GM23338 (cell line): ENCODE results near the gene TMA7B. TPM values are rescaled to one million over a fixed set of nuclear protein-coding genes. Genes with fewer than 3 reads are reported as not detected.

Experiments used
- ATAC-seq: fragments of 200-7000 bp; cut with Tn5 transposase; 3 replicates; pipeline ENCODE4 v1.9.1; 2020
- DNase-seq: peaks from one replicate; pipeline ENCODE4 v3.0.0-alpha.2; 2015; ENCODE audit warnings: low spot score
- H2AFZ ChIP-seq: fragments of 200-600 bp; sonication (generic); 2 replicates; pipeline ENCODE4 v1.8.0; 2016; ENCODE audit warnings: antibody characterized with exemption, mild to moderate bottlenecking, moderate library complexity
- H3F3A ChIP-seq: fragments of 200-600 bp; sonication (generic); replicated peaks from 2 replicates; pipeline ENCODE4 v1.8.0; 2017; ENCODE audit warnings: antibody characterized with exemption, mixed run types, low read depth
- H3K27ac ChIP-seq: fragments of 200-600 bp; sonication (generic); 2 replicates; pipeline ENCODE4 v1.6.1; 2016; ENCODE audit warnings: low read depth
- H3K27me3 ChIP-seq: fragments of 200-600 bp; sonication (generic); 2 replicates; pipeline ENCODE4 v1.8.0; 2016; ENCODE audit warnings: mild to moderate bottlenecking, mixed run types, moderate library complexity; ENCODE audit not compliant: insufficient read depth
- H3K36me3 ChIP-seq: fragments of 200-600 bp; sonication (generic); 2 replicates; pipeline ENCODE4 v1.8.0; 2016; ENCODE audit warnings: mild to moderate bottlenecking; ENCODE audit not compliant: insufficient read depth
- H3K4me1 ChIP-seq: fragments of 200-600 bp; sonication (generic); 2 replicates; pipeline ENCODE4 v1.8.0; 2016; ENCODE audit warnings: mild to moderate bottlenecking, moderate library complexity; ENCODE audit not compliant: insufficient read depth
- H3K4me2 ChIP-seq: fragments of 200-600 bp; sonication (generic); 2 replicates; pipeline ENCODE4 v1.7.1; 2017; ENCODE audit warnings: mixed run types
- H3K4me3 ChIP-seq: fragments of 200-600 bp; sonication (generic); 2 replicates; pipeline ENCODE4 v1.6.1; 2016; ENCODE audit warnings: mixed run types
- H3K79me2 ChIP-seq: fragments of 200-600 bp; sonication (generic); replicated peaks from 2 replicates; pipeline ENCODE4 v1.8.0; 2017; ENCODE audit warnings: mild to moderate bottlenecking; ENCODE audit not compliant: insufficient read depth
- H3K9me2 ChIP-seq: fragments of 200-600 bp; sonication (generic); 2 replicates; pipeline ENCODE4 v1.8.0; 2017; ENCODE audit not compliant: insufficient read depth
- H4K20me1 ChIP-seq: fragments of 200-600 bp; sonication (generic); replicated peaks from 2 replicates; pipeline ENCODE4 v1.8.0; 2017; ENCODE audit warnings: mild to moderate bottlenecking; ENCODE audit not compliant: insufficient read depth
- H3K27ac Mint-ChIP-seq: 2 replicates; pipeline ENCODE4 v1.8.0; 2020; ENCODE audit warnings: inconsistent platforms, mild to moderate bottlenecking, moderate library complexity, mixed read lengths
- H3K27me3 Mint-ChIP-seq: 3 replicates; pipeline ENCODE4 v1.8.0; 2022; ENCODE audit warnings: low read depth, mild to moderate bottlenecking, moderate library complexity, mixed read lengths, inconsistent platforms; ENCODE audit not compliant: insufficient read depth, poor library complexity
- H3K36me3 Mint-ChIP-seq: 3 replicates; pipeline ENCODE4 v1.8.0; 2021; ENCODE audit warnings: low read depth, mild to moderate bottlenecking, inconsistent platforms, moderate library complexity, mixed read lengths
- H3K4me1 Mint-ChIP-seq: 3 replicates; pipeline ENCODE4 v1.8.0; 2020; ENCODE audit warnings: mild to moderate bottlenecking, inconsistent platforms, mixed read lengths
- H3K4me3 Mint-ChIP-seq: 3 replicates; pipeline ENCODE4 v1.8.0; 2021; ENCODE audit warnings: moderate library complexity, mild to moderate bottlenecking, inconsistent platforms, mixed read lengths
- H3K9me3 Mint-ChIP-seq: 3 replicates; pipeline ENCODE4 v1.8.0; 2020; ENCODE audit warnings: moderate library complexity, mild to moderate bottlenecking, inconsistent platforms, mixed read lengths
- CREB1 ChIP-seq: fragments of 250-450 bp; sonication (Bioruptor Pico); IDR thresholded peaks from 2 replicates; pipeline ENCODE4 v1.5.0; 2020; ENCODE audit warnings: low read depth, mild to moderate bottlenecking, moderate library complexity
- CTCF ChIP-seq, 2 experiments: fragments of 200-600 bp in 1 of 2; sonication (generic) in 1 of 2; conservative IDR thresholded peaks; 2 replicates each; pipeline versions ENCODE4 v1.5.1 to v1.6.1; 2016 to 2017; ENCODE audit warnings: antibody characterized with exemption in 2 of 2, low read depth in 2 of 2, mild to moderate bottlenecking in 2 of 2, moderate library complexity in 1 of 2
- EZH2 ChIP-seq: fragments of 200-600 bp; sonication (generic); IDR thresholded peaks from one replicate; pipeline ENCODE4 v1.8.0; 2017; ENCODE audit warnings: antibody characterized with exemption, mild to moderate bottlenecking, low read depth; ENCODE audit not compliant: unreplicated experiment
- EZH2phosphoT487 ChIP-seq: fragments of 200-600 bp; sonication (generic); IDR thresholded peaks from one replicate; pipeline ENCODE4 v1.8.1; 2018; ENCODE audit warnings: antibody characterized with exemption; ENCODE audit not compliant: unreplicated experiment
- JUNB ChIP-seq: IDR thresholded peaks from one replicate; pipeline ENCODE4 v1.6.1; 2016; ENCODE audit warnings: antibody characterized with exemption; ENCODE audit not compliant: unreplicated experiment
- NANOG ChIP-seq: IDR thresholded peaks from 2 replicates; pipeline ENCODE4 v1.6.1; 2016; ENCODE audit warnings: antibody characterized with exemption, borderline replicate concordance
- POLR2AphosphoS5 ChIP-seq: IDR thresholded peaks from 2 replicates; pipeline ENCODE4 v1.6.1; 2016; ENCODE audit warnings: antibody characterized with exemption, low read depth
- STAT1 ChIP-seq: IDR thresholded peaks from one replicate; pipeline ENCODE4 v1.6.1; 2016; ENCODE audit warnings: antibody characterized with exemption; ENCODE audit not compliant: unreplicated experiment
- ZNF114 ChIP-seq: fragments of 250-450 bp; sonication (Bioruptor Pico); IDR thresholded peaks from 2 replicates; pipeline ENCODE4 v1.5.0; 2020; ENCODE audit warnings: mild to moderate bottlenecking, moderate library complexity
- ZNF331 ChIP-seq: fragments of 250-450 bp; sonication (Bioruptor Pico); IDR thresholded peaks from 2 replicates; pipeline ENCODE4 v1.5.0; 2020; ENCODE audit warnings: low read depth, mild to moderate bottlenecking, moderate library complexity
- polyA plus RNA-seq: library from polyadenylated mRNA; unstranded; fragments of >200 nt; fragmentation: Nextera tagmentation; extraction: Ambion mirVana; gene quantifications from 2 replicates; pipeline ENCODE4 v1.2.1, GENCODE V29; 2016
- total RNA-seq: library from RNA; depleted of rRNA; stranded (reverse); fragments of >200 nt; shearing (Covaris generic); gene quantifications from 2 replicates; pipeline ENCODE4 v1.2.3, GENCODE V29; 2014
- TF ChIP-seq, protein P1 (sequence below): IDR thresholded peaks from 2 replicates; pipeline ENCODE4 v1.6.1; 2016; ENCODE audit warnings: antibody characterized with exemption
- TF ChIP-seq, protein P2 (sequence below): fragments of 250-450 bp; sonication (Bioruptor Pico); IDR thresholded peaks from 2 replicates; pipeline ENCODE4 v1.5.0; 2020; ENCODE audit warnings: mild to moderate bottlenecking, moderate library complexity
- TF ChIP-seq, protein P3 (sequence below): IDR thresholded peaks from one replicate; pipeline ENCODE4 v1.6.1; 2018; ENCODE audit warnings: antibody characterized with exemption; ENCODE audit not compliant: unreplicated experiment

The TMA7B gene
- total and polyA plus RNA-seq, 2 experiments from 2014 or later: not detected

DNA sequence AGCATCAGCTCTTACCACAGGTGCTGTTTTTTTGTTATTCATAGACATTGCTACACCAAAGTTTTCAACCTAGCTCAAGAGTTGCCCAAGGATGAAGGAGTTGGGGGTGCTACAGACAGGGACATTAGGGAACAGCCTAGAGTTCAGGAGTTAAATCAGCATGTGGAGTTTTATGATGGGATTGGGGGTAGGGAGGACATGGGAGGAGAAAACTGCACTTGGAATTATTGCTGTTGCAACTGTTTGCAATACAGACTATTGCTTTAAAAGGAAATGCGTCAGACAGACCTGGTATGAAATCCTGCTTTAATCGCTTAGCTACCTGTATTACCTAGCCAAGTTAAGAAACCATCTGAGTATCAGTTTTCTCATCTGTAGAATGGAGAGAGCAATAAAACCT is 6.3 kb downstream of the TMA7B start:
- H3K4me1 ChIP-seq: peaks cover 4% of the 10 kb centered on the region; the same call in 1 of the 2 replicates
- H3F3A ChIP-seq: 0 out of 2 replicates have a peak, but pooled peaks cover 5% of the 10 kb centered on the region
- peaks cover 4% of the 10 kb centered on the region for H3K27me3 Mint-ChIP-seq
- no peaks in the 10 kb centered on the region for H3K27me3 ChIP-seq
- no peaks in the 10 kb centered on the region for H3K9me2 ChIP-seq
- H3K36me3 ChIP-seq: no peaks in the 10 kb centered on the region
- no peak overlapping the region for H3K4me3 ChIP-seq
- H2AFZ ChIP-seq: no peak overlapping the region
- H3K36me3 Mint-ChIP-seq: no peaks in the 10 kb centered on the region
- H3K27ac Mint-ChIP-seq: no peak overlapping the region
- H3K27ac ChIP-seq: no peak overlapping the region
- H3K9me3 Mint-ChIP-seq: no peaks in the 10 kb centered on the region
- no peaks in the 10 kb centered on the region for H4K20me1 ChIP-seq
- peaks cover 9% of the 10 kb centered on the region; the same call in 2 of the 3 replicates for H3K4me1 Mint-ChIP-seq
- H3K4me3 Mint-ChIP-seq: no peak overlapping the region
- no peak overlapping the region for H3K4me2 ChIP-seq
- TF ChIP-seq STAT1: no peak
- TF ChIP-seq ZNF114 (CRISPR knock-in tag): no peak
- TF ChIP-seq CTCF (conservative IDR thresholded peaks at IDR 0.05; ENCODE audit: low read depth in 2 of 2): no peak
- TF ChIP-seq NANOG: no peak
- no peak for TF ChIP-seq ZNF331
- TF ChIP-seq EZH2: no peak
- no peak for TF ChIP-seq CREB1 (CRISPR knock-in tag)
- TF ChIP-seq, protein P1, sequence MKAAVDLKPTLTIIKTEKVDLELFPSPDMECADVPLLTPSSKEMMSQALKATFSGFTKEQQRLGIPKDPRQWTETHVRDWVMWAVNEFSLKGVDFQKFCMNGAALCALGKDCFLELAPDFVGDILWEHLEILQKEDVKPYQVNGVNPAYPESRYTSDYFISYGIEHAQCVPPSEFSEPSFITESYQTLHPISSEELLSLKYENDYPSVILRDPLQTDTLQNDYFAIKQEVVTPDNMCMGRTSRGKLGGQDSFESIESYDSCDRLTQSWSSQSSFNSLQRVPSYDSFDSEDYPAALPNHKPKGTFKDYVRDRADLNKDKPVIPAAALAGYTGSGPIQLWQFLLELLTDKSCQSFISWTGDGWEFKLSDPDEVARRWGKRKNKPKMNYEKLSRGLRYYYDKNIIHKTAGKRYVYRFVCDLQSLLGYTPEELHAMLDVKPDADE: no peak
- TF ChIP-seq, protein P2, sequence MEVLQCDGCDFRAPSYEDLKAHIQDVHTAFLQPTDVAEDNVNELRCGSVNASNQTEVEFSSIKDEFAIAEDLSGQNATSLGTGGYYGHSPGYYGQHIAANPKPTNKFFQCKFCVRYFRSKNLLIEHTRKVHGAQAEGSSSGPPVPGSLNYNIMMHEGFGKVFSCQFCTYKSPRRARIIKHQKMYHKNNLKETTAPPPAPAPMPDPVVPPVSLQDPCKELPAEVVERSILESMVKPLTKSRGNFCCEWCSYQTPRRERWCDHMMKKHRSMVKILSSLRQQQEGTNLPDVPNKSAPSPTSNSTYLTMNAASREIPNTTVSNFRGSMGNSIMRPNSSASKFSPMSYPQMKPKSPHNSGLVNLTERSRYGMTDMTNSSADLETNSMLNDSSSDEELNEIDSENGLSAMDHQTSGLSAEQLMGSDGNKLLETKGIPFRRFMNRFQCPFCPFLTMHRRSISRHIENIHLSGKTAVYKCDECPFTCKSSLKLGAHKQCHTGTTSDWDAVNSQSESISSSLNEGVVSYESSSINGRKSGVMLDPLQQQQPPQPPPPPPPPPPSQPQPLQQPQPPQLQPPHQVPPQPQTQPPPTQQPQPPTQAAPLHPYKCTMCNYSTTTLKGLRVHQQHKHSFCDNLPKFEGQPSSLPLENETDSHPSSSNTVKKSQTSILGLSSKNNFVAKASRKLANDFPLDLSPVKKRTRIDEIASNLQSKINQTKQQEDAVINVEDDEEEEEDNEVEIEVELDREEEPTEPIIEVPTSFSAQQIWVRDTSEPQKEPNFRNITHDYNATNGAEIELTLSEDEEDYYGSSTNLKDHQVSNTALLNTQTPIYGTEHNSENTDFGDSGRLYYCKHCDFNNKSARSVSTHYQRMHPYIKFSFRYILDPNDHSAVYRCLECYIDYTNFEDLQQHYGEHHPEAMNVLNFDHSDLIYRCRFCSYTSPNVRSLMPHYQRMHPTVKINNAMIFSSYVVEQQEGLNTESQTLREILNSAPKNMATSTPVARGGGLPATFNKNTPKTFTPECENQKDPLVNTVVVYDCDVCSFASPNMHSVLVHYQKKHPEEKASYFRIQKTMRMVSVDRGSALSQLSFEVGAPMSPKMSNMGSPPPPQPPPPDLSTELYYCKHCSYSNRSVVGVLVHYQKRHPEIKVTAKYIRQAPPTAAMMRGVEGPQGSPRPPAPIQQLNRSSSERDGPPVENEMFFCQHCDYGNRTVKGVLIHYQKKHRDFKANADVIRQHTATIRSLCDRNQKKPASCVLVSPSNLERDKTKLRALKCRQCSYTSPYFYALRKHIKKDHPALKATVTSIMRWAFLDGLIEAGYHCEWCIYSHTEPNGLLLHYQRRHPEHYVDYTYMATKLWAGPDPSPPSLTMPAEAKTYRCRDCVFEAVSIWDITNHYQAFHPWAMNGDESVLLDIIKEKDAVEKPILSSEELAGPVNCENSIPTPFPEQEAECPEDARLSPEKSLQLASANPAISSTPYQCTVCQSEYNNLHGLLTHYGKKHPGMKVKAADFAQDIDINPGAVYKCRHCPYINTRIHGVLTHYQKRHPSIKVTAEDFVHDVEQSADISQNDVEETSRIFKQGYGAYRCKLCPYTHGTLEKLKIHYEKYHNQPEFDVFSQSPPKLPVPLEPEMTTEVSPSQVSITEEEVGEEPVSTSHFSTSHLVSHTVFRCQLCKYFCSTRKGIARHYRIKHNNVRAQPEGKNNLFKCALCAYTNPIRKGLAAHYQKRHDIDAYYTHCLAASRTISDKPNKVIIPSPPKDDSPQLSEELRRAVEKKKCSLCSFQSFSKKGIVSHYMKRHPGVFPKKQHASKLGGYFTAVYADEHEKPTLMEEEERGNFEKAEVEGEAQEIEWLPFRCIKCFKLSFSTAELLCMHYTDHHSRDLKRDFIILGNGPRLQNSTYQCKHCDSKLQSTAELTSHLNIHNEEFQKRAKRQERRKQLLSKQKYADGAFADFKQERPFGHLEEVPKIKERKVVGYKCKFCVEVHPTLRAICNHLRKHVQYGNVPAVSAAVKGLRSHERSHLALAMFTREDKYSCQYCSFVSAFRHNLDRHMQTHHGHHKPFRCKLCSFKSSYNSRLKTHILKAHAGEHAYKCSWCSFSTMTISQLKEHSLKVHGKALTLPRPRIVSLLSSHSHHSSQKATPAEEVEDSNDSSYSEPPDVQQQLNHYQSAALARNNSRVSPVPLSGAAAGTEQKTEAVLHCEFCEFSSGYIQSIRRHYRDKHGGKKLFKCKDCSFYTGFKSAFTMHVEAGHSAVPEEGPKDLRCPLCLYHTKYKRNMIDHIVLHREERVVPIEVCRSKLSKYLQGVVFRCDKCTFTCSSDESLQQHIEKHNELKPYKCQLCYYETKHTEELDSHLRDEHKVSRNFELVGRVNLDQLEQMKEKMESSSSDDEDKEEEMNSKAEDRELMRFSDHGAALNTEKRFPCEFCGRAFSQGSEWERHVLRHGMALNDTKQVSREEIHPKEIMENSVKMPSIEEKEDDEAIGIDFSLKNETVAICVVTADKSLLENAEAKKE (CRISPR knock-in tag): no peak
- TF ChIP-seq JUNB: no peak
- no peak for TF ChIP-seq POLR2AphosphoS5
- no peak for TF ChIP-seq EZH2phosphoT487
- TF ChIP-seq, protein P3, sequence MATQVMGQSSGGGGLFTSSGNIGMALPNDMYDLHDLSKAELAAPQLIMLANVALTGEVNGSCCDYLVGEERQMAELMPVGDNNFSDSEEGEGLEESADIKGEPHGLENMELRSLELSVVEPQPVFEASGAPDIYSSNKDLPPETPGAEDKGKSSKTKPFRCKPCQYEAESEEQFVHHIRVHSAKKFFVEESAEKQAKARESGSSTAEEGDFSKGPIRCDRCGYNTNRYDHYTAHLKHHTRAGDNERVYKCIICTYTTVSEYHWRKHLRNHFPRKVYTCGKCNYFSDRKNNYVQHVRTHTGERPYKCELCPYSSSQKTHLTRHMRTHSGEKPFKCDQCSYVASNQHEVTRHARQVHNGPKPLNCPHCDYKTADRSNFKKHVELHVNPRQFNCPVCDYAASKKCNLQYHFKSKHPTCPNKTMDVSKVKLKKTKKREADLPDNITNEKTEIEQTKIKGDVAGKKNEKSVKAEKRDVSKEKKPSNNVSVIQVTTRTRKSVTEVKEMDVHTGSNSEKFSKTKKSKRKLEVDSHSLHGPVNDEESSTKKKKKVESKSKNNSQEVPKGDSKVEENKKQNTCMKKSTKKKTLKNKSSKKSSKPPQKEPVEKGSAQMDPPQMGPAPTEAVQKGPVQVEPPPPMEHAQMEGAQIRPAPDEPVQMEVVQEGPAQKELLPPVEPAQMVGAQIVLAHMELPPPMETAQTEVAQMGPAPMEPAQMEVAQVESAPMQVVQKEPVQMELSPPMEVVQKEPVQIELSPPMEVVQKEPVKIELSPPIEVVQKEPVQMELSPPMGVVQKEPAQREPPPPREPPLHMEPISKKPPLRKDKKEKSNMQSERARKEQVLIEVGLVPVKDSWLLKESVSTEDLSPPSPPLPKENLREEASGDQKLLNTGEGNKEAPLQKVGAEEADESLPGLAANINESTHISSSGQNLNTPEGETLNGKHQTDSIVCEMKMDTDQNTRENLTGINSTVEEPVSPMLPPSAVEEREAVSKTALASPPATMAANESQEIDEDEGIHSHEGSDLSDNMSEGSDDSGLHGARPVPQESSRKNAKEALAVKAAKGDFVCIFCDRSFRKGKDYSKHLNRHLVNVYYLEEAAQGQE: no peak
- DNase-seq (no peak), ATAC-seq (no peak)
- H3K79me2 ChIP-seq: no peaks in the 10 kb centered on the region
